ENCODE results near the gene ZSCAN10. TPM values are rescaled to one million over a fixed set of nuclear protein-coding genes. Genes with fewer than 3 reads are reported as not detected.

Gene ZSCAN10
- total and polyA plus RNA-seq, 2 of the 13 experiments (the other 11 are each of a cell fraction or from before 2014, with no cell fraction given), result not detected

DNA sequence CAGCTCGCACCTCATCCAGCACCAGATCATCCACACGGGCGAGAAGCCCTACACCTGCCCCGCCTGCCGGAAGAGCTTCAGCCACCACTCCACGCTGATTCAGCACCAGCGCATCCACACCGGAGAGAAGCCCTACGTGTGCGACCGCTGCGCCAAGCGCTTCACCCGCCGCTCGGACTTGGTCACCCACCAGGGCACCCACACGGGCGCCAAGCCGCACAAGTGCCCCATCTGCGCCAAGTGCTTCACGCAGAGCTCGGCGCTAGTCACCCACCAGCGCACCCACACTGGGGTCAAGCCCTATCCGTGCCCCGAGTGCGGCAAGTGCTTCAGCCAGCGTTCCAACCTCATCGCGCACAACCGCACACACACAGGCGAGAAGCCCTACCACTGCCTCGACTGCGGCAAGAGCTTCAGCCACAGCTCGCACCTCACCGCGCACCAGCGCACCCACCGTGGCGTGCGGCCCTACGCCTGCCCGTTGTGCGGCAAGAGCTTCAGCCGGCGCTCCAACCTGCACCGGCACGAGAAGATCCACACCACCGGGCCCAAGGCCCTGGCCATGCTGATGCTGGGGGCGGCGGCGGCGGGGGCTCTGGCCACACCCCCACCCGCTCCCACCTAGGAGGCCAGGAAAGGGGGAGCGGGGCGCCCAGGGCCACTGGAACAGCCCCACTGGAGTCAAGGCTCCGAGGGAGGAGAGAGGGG is 20.8 kb upstream of the ZSCAN10 start:
- Histone ChIP-seq H3K27me3 (ENCODE audit: control insufficient read depth in 1 of 2, insufficient read depth in 2 of 2, low read length in 2 of 2) (no peaks in the 10 kb centered on the region; a peak in 1 of 5 replicates), H3K9ac (ENCODE audit: insufficient read depth, low read depth, low read length) (no peak overlapping the region), H3K27ac (ENCODE audit: extremely low read length, insufficient read depth, low read length) (no peak overlapping the region), H4K20me1 (ENCODE audit: insufficient read depth, low read length) (no peaks in the 10 kb centered on the region), H2AFZ (ENCODE audit: low read length) (no peak overlapping the region), H3K4me2 (ENCODE audit: low read depth, low read length) (no peak overlapping the region), H3K79me2 (ENCODE audit: insufficient read depth, low read length) (no peaks in the 10 kb centered on the region), H3K9me3 (ENCODE audit: low read length) (no peaks in the 10 kb centered on the region), H3K36me3 (replicated peaks in 1 of 2; ENCODE audit: control insufficient read depth in 1 of 2, insufficient read depth in 2 of 2, low read length in 2 of 2) (peaks cover 4 to 9% of the 10 kb centered on the region in 2 experiments; a peak in 4 of 5 replicates), H3K4me3 (replicated peaks in 1 of 3; ENCODE audit: insufficient read depth in 1 of 3, low read depth in 2 of 3, low read length in 3 of 3) (no peak overlapping the region), H3K4me1 (ENCODE audit: insufficient read depth, low read length) (peaks cover 12% of the 10 kb centered on the region)
- in situ Hi-C loops (cut with HindIII; ENCODE audit: extremely low pct_ligation_motif_present, low pct_unique_long_range_greater_than_20kb), result no loop called here
- ATAC-seq (no peak), DNase-seq (ENCODE audit: low spot score) (no peak), FAIRE-seq (no peak)
- CTCF ChIA-PET (ENCODE audit: low intra/inter-chr PET ratio, low total read pairs), result no interaction called here
- intact Hi-C loops (cut with micrococcal nuclease; ENCODE audit: unreplicated experiment), result no loop called here
- TF ChIP-seq MTA1 (CRISPR knock-in tag; IDR thresholded peaks at IDR 0.05; ENCODE audit: borderline replicate concordance), result peak; percentile 33; the same call in 1 of the 2 replicates
- peak; percentile 57 for TF ChIP-seq RBFOX2 (IDR thresholded peaks at IDR 0.05; ENCODE audit: low read depth, low read length)
- no peak for TF ChIP-seq ZSCAN29 (CRISPR knock-in tag; conservative IDR thresholded peaks at IDR 0.05)
- no TSS peak for BruUV-seq (replicated peaks)
- WGBS (ENCODE audit: low lambda C conversion rate), result 97% methylated on average over 53 of the region's 57 CpGs
- POLR2A ChIA-PET, result interaction anchor here (1.6 kb wide), 1 partner anchor 15 kb away, joined by 11 read pairs; the partner anchor contains the start of gene ZNF213

DNA sequence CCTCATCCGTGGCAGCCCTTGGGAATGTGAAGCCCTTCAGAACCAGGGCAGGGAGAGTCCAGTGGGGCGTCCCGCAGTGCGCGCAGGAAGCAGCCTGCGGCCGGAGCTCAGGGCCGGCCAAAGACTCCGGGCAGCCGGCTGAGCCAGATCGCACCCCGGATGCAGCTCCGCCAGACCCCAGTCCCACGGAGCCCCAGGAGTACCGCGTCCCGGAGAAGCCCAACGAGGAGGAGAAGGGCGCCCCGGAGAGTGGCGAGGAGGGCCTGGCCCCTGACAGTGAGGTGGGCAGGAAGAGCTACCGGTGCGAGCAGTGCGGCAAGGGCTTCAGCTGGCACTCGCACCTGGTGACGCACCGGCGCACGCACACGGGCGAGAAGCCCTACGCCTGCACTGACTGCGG is 20.2 kb upstream of the ZSCAN10 start:
- POLR2A ChIA-PET, result interaction anchor here (1.6 kb wide), 1 partner anchor 16 kb away, joined by 11 read pairs; the partner anchor contains the start of gene ZNF213
- Histone ChIP-seq H2AFZ (ENCODE audit: low read length) (no peak overlapping the region), H3K79me2 (ENCODE audit: insufficient read depth, low read length) (no peaks in the 10 kb centered on the region), H3K36me3 (replicated peaks in 1 of 2; ENCODE audit: control insufficient read depth in 1 of 2, insufficient read depth in 2 of 2, low read length in 2 of 2) (peaks cover 4 to 9% of the 10 kb centered on the region in 2 experiments; a peak in 4 of 5 replicates), H3K4me2 (ENCODE audit: low read depth, low read length) (no peak overlapping the region), H3K27ac (ENCODE audit: extremely low read length, insufficient read depth, low read length) (no peak overlapping the region), H3K9ac (ENCODE audit: insufficient read depth, low read depth, low read length) (no peak overlapping the region), H3K9me3 (ENCODE audit: low read length) (no peaks in the 10 kb centered on the region), H3K4me3 (replicated peaks in 1 of 3; ENCODE audit: insufficient read depth in 1 of 3, low read depth in 2 of 3, low read length in 3 of 3) (no peak overlapping the region), H4K20me1 (ENCODE audit: insufficient read depth, low read length) (no peaks in the 10 kb centered on the region), H3K4me1 (ENCODE audit: insufficient read depth, low read length) (peaks cover 11% of the 10 kb centered on the region), H3K27me3 (ENCODE audit: control insufficient read depth in 1 of 2, insufficient read depth in 2 of 2, low read length in 2 of 2) (no peaks in the 10 kb centered on the region)
- CTCF ChIA-PET (ENCODE audit: low intra/inter-chr PET ratio, low total read pairs), result no interaction called here
- TF ChIP-seq PAWR (CRISPR knock-in tag; IDR thresholded peaks at IDR 0.05; ENCODE audit: borderline replicate concordance), result no peak
- no peak for TF ChIP-seq KLF6 (CRISPR knock-in tag; IDR thresholded peaks at IDR 0.05)
- no peak for TF ChIP-seq U2AF1 (optimal IDR thresholded peaks at IDR 0.05; ENCODE audit: low read depth, low read length)
- TF ChIP-seq POLR2A (IDR thresholded peaks at IDR 0.05; ENCODE audit: insufficient read depth in 1 of 2, low read depth in 2 of 2, low read length in 2 of 2), result no peak
- TF ChIP-seq ZBTB7B (CRISPR knock-in tag; IDR thresholded peaks at IDR 0.05), result no peak
- TF ChIP-seq HES4 (CRISPR knock-in tag; IDR thresholded peaks at IDR 0.05; ENCODE audit: borderline replicate concordance), result no peak
- no peak for TF ChIP-seq CREM (IDR thresholded peaks at IDR 0.05)
- TF ChIP-seq CREM (CRISPR knock-in tag; IDR thresholded peaks at IDR 0.05), result no peak
- TF ChIP-seq, protein P1, sequence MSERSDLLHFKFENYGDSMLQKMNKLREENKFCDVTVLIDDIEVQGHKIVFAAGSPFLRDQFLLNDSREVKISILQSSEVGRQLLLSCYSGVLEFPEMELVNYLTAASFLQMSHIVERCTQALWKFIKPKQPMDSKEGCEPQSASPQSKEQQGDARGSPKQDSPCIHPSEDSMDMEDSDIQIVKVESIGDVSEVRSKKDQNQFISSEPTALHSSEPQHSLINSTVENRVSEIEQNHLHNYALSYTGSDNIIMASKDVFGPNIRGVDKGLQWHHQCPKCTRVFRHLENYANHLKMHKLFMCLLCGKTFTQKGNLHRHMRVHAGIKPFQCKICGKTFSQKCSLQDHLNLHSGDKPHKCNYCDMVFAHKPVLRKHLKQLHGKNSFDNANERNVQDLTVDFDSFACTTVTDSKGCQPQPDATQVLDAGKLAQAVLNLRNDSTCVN (CRISPR knock-in tag; IDR thresholded peaks at IDR 0.05; ENCODE audit: borderline replicate concordance), result no peak
- TF ChIP-seq TRIM24 (CRISPR knock-in tag; IDR thresholded peaks at IDR 0.05), result no peak
- no peak for TF ChIP-seq SMAD1 (CRISPR knock-in tag; IDR thresholded peaks at IDR 0.05; ENCODE audit: borderline replicate concordance, low read depth)
- TF ChIP-seq MBD4 (IDR thresholded peaks at IDR 0.05; ENCODE audit: borderline replicate concordance, low read length), result no peak
- FAIRE-seq, result no peak
- intact Hi-C loops (cut with micrococcal nuclease; ENCODE audit: unreplicated experiment) (no loop called here), in situ Hi-C loops (cut with HindIII; ENCODE audit: extremely low pct_ligation_motif_present, low pct_unique_long_range_greater_than_20kb) (no loop called here)
- BruUV-seq (replicated peaks), result no TSS peak
- no peak for DNase-seq (ENCODE audit: low spot score)
- 99% methylated on average over 15 of the region's 33 CpGs for WGBS (ENCODE audit: low lambda C conversion rate)
- no peak for ATAC-seq
